GM18868 (cell line): ENCODE data around the gene PAMR1.

Source experiments
- ATAC-seq: cut with Tn5 transposase; IDR thresholded peaks from one replicate; pipeline ENCODE4 v1.9.1; 2021; ENCODE audit warnings: mild to moderate bottlenecking, moderate library complexity; ENCODE audit not compliant: unreplicated experiment

Gene PAMR1

DNA sequence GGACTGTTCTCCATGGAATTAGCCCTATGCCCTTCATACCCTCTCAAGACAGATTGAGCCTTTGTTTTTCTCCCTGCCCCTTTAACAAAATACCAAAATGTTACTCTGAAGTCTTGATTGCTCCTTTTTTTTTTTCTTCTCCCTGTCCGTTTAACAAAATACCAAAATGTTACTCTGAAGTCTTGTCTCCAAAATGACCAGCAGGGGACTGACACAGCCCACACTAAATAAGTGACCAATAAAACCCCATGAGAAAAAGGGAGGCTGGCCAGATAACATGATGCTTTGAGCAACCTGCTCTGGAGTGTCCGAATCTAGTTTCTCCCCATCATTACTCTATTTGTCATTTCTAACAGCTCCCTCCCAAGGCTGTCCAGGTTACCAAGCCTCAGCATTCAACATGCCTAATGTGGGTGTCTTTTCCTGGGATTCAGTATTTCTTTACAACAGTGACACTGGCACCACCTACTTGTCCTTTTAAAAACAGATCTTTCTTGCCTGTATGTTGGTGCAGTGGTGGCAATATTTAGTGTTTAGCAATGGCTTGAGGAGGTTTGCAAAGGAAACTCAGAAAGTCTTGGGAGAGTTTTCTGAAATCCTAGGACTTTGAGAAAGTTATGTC is 63.4 kb downstream of the PAMR1 start:
- no peak for ATAC-seq

DNA sequence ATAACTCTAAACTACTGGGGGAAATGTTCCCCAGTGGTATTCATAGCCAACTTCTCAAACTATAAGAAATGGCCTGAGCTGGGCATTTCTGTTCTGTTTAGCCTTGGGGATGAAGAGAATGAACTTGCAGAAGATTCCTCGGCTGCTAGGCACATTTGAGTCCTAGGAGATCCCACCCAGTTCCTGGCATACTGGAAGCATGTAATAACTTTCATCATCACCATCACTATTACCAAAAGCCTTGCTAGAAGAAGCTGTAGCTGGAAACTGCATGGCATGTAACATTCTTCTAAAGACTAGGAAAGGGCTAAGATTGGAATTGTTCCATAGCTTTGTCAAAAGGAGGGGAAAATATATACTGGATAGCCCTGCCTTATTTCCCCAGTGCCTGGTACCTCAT is 65.9 kb downstream of the PAMR1 start:
- no peak for ATAC-seq

DNA sequence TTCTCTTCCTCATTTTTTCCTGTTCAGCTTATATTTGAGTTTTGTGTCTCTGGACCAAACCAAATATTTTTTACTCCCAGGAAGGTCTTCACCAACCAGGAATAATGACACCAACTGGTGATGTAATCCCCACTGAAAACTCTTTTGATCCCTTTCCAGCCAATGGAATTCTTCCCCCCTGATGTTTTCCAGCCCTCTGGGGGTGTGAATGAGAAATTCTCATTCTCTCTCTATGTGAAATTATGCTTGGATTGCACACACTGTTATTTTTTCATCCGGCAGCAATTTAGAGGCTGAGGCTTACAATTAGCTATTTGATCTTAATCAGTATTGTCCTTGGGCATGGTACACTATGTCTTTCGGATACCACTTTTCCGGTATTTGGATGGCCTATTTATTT is 66.6 kb downstream of the PAMR1 start:
- ATAC-seq, result no peak

DNA sequence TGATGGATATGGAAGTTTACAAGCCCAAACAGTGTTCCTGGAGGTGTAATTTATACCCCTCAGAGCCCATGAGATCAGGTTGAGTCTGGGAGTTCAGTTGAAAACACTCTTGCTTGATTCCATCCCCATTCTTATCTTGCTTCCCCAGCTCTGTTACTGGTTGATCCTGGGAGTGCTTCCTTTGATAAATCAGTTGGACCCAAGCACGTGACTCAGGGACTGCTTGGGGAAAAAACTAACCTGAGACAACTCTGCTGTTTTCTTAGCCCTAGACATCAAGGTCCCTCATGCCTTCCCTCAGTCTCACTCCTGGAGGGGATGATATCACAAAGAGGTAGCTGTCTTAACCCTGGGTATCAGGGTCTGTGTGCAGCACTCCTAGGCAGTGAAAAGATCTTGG is 71.1 kb downstream of the PAMR1 start:
- no peak for ATAC-seq

DNA sequence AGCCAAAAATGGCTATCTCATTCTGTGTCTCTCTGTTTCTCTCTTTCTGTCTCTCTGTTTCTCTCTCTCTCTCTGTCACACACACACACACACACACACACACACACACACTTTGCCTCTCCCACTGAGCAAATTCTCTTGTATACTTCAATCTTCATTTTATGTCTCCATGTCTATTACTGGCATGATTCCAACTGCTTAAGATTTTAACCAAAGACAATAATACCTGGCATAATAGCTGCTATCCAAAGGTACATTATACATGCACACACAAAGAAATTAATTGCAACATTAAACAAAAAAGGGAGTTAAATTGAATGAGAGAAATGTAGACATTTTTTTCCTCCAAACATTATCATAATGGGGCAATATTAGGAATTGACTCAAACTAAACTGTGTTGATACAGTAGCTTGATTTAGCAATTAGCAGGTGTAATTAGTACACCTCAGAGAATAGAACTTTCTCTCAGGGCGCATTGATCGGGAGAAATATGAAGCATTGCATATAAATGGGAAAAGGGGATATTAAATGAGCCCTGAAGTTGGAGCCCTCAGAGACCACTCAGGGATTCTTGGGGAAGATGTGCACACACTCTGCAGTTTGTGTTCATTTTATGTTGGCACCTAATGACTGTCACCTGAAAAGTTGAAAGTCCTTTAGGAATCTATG is 88.7 kb downstream of the PAMR1 start:
- ATAC-seq, result no peak

DNA sequence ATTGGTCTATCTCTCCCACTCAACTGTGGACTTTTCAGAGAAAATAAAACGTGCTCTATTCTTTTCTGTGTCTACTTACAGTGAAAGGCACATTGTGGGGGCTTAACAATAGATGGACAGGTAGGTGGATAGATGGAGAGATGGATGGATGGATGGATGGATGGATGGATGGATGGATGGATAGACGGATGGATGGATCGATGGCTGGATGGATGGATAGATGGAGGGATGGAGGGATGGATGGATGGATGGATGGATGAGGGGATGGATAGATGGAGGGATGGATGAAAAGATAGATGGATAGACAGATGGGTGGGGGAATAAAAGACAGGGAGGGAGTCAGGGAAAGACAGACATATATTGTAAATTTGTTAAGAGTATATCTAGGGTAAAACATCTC is 91.8 kb downstream of the PAMR1 start:
- no peak for ATAC-seq

DNA sequence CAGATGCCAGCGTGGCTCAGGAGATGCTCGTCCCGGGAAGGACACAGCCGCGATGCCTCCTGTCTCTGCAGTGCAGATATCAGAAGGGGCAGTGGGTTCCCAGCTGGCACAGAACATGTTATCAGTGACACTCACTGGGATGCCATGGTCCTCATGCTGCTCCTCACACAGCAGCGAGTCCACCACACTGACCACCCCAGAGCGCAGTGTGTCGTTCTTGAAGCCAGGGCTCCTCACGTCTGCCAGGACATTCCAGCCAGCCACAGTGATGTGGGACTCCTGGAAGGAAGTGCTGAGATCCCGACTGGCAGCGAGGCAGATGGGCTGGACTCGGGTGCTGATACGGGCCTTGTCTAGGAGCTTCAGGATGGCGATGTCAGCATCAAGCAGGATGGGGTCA is 93.0 kb downstream of the PAMR1 start:
- ATAC-seq, result no peak

DNA sequence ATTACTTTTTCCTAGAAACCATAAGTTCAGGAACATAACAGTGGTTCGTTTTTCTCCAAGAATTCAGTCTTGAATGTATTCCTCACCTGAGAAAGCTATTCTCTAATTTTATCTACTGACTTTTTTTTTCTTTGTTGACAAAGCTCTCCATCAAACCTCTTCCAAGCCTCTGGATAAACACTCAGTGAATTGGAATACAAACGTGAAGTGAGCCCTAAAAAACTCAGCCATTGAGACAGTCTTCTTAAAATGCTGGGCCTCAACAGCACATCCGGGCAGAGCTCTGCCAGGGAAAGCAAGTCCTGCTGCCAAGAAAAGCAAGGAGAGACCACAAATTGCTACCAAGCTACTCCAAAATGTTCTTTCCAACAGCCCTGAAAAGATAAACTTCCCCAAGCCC is 98.3 kb downstream of the PAMR1 start:
- no peak for ATAC-seq

DNA sequence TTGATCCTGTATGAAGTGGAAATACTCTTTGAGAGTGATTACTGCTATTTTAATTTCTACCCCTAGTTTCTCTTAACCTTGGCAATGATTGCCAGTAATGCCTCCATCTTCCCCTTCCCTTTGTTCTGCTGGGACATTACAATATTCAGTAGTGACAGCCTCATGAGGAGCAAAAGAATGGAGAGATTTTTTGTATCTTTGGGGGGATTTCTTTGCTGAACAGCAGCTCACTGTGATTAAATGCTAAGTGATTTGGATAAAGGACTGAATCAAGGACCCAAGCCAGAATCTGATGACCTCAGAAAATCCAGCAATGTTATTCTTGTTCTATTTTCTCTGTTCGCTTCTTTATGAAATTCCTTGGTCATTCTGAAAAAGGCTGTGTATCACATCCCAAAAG is 99.1 kb downstream of the PAMR1 start:
- ATAC-seq, result no peak

DNA sequence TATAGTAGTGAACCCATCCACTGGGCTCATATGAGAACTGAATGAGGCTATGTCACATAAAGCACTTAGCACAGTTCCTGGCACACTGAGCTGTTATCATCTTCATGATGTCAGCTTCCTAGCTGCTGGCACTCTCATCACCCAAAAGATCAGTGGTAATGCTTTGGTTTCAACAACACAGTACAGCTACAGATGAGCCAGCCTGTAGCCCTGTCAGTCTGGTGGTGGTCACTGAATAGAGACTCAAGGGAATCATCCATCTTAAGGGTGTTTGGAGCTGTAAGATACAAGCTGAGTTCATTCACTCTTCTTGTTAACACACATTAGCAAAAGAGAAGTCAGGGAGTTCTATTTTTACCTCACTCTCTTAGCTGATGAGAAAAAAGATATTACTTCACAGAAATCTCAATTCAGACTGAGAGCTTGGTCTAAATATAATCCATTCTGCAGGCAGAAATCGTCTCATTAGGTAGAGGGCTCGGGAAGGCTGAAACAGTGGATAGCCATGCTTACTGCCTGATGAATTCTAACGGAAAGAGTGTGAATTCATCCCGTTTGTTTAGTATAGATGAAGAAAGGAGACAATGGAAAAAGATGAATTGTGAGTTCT is 99.7 kb downstream of the PAMR1 start:
- no peak for ATAC-seq

DNA sequence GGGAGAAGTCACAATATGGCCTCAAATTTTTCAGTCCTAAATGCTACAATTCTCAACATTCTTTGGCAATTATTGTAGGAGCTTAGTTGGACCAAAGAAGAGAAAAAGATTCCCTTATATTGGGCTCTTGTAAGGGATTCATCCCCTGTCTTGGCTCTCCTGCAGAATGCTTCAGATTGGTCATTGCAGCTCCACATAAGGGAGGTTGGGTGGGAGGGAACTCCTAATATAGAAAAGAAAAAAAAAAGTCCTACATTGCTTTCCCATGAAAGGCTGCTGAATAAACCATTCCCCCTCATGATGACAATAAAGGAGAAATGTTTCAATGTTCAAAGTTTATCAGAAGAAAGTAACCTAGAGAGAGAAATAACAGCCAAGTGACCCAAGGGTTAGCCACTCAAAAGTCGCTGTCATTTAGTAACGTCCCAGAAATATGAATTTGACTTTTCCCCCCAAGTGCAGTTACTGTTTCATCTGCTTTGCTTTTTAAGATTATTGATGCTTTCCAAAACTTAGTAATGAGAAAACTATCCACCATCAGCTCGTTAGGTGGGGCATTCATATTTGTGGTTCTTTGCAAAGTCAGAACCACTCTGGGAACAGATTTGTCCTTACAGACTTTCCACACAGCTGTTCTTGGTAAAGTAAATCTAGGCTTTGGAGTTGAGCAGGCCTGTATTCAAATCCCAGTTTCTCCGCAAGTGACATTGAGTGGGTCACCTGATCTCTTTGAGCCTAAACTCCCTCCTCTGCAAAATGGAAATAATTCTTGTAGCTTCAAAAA is 101.1 kb downstream of the PAMR1 start:
- ATAC-seq, result no peak

DNA sequence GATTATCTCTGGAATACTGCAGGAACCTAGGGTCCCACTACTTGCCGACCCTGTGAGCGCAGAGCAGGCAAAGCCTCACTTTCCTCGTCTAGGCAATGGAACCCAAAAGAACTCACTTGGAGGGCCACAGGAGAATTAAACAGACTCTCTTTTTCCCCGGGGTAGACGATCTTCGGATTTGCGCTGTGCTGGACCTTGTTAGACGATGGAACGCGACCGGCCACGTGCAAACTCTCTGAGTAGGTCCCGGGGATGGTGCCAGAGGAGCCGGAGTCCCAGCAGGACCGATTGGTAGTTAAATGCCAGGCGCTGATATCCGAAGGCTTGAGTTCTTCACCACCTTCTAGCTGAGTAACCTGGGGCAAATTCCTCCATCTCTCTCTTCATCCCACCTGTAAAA is 105.0 kb downstream of the PAMR1 start:
- no peak for ATAC-seq

DNA sequence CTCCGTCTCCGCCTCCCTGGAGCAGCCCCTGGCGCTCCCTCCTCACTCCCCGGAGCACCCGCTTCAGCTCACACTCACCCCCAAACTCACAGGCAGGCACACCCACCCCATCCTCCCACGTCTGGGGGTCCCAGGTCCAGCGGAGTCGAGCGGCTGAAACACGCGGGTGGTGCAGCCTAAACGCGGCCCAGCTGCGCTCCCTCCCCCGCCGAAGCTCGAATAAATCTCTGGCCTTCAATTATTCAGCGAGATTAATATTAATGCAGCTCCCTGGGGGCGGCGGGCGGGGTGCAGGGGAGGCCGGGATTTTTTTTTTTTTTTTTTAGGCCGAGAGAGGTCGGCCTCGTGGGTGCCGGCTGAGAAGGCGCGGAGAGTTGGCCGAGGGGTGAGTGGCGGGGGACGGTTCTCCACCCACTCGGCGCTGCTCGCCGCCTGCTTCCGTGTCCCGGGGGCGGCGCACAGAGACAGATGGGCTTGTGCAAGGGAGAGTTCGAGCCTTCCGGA is 105.5 kb downstream of the PAMR1 start:
- no peak for ATAC-seq

DNA sequence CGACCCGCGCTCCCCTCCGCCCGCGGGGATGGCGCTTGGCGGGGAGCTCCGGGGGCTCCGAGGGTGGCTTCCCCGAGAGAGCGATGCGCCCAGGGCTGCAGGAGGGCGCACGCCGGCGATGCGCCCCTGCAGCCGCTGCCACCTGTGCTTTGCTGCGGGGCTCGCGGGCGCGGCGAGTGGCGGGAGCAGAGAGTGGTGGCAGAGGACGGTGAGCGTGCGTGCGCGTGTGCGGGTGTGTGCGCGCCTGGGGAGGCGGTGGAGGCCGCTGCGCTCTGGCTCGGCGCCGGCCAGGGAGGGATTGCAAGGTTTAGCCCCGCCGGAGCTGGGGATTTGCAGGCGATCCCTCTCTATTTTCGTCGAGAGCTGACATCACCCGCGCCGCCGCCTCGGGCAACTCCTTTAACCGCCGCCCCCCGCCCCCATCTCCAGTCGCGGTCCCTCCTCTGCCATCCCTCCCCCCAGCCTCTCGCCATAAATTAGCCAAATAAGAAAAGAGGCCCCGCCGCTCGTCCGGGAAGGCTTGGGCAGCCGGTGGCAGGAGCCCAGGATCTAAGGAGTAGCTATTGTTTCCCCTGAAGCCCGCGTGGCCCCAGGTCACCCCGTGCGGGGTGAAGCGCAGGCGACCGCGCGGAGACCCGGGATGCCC is 106.1 kb downstream of the PAMR1 start, which contains the start of gene SLC1A2:
TSS of gene SLC1A2 (minus strand) at position 375 of the 646 bp plus-strand sequence. CDS start 592 bp downstream, outside the sequence.
- no peak for ATAC-seq

DNA sequence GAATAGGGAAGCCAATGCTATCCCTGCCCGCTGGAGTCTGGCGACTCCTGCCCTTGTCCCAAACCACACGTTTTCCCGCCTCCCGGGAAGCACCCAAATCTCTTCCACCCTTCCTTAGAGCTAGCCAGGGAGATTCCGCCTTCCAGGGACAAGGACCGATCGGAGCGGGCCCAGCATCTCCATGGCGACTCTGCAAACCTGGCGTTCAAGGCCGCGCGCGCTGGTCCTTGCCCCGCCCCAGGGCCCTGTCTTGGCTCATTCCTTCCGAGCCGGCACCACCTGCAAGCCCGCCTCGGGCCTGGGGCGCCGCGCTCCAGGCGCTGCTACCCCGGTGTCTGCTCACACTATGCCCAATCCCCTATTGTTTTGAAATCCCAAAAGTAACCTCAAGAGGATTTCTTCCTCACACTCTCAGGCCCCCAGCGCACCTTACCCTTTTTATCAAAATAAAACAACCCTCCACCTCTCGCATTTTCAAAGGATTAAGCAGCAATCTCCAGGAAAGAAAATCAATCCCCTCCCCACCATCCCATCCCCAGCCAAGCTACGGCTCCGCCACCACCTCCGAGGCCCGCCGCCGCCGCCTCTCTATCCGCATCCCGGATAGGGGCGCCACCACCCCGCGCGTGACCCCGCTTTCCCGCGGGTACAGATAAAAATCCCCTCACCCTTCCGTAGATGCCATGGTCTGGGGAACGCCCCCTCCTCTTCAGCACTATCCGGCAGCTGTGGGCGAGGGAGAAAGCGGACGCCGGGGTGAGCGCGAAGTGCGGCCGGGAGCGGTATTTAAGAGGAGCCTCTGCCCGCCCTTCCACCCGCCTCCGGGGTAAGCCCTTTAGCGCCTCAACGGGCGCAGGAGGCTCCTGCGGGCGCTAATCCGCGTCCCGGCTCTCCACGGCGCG is 106.9 kb downstream of the PAMR1 start:
- no peak for ATAC-seq

DNA sequence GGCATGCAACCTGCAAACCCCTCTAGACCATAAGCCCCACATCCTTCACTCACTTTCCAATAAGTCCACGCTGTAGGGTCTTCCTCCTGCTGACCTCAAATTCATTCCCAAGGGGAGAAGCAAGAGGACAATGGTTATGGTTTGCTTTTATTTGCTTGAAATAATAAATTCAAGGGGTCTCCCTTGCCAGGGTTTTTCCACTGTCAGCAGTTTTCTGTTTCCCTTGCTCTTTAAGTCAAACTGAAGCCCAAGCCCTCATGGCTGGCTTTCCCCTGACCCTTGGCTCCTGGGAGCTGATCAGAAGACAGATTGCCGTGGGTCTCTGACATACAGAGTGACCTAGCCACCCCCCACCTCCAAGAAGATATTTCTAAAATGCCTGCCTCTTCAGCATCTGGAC is 109.9 kb downstream of the PAMR1 start:
- no peak for ATAC-seq

DNA sequence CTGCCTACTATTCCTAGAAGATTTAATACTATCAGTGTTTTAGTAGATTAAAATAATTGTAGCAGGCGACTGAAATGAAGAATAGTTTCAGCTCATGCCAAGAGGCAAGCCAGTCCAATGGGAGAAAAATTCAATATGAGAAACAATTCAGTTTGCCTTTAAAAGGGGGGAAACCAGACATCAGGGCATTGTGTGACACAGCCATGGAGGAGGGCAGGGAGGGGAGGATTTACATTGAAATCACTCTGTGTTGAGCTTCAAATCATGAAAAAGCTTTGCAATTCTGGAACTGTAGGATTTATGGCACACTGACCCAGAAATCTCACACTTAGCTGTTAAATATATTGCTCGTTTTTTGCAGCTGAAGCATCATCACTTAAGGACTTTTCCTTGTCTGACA is 110.6 kb downstream of the PAMR1 start:
- no peak for ATAC-seq

DNA sequence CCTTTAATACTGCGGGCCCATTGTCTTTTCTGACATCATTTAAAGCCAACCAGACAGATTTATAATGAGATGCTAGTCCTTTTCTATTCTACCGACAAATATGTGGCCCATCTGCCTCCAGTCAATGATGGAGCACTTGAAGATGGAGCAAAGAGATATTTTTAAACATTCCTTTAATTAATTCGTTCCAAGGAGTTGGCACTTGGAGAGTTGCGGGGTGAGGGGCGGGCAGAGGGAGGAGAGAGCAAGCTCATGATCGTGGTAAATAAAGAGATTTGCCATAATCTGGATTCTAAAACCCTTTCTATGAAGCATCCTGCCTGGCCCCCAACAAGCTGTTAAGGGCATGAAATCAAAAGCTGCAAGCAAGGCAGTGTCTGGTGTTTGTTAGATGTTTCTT is 111.1 kb downstream of the PAMR1 start:
- ATAC-seq, result no peak

DNA sequence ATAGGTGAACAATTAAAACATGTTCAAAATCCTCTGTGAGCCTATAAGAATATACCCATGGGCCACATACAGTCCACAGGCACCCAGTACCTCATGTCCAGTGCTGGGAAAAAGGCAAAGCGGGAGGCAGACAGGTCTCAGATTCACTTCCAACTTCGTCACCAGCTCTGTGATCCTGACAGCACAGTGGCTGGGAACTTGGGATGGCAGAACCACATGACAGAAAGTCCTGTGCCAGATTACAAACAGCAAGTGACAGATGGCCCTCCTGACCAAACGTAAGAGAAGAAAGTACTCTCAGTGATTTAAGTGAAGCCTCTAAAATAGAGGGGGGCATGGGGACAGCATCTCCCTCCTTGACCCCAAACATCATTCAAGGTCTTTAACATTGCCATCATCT is 111.8 kb downstream of the PAMR1 start:
- no peak for ATAC-seq

DNA sequence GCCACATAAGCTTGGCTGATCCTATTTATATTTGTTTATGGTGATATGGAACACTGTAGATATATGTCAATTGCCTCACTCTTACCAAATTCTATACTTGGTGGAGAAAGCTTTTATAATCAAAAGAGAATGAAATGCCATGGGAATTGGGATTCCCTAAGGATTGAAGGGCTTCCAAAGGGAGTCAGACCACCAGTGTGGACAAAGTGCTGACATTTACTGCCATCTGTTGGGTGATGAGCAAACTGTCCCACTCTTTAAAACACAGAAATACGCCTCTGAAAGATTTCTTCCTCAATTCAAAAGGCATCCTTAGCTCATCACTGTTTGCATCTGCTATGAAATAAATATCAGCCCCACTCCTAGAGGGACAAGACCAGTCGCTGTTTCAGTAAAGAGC is 113.1 kb downstream of the PAMR1 start:
- ATAC-seq, result no peak
